Stomach (tissue), 9 donors: ENCODE measurements around the gene ERI3. TPM values are rescaled to one million over a fixed set of nuclear protein-coding genes. Genes with fewer than 3 reads are reported as not detected.

Experiments
- DNase-seq, 2 donors: peaks; one replicate each; pipeline versions ENCODE4 v3.0.0 to v3.0.0-alpha.2; 2013 to 2019
- H3K27ac ChIP-seq, 5 donors: fragments of 200-600 bp in 4 of 5; sonication (generic) in 4 of 5; one replicate each; pipeline ENCODE4 v1.5.1; 2013 to 2019; ENCODE audit warnings: mild to moderate bottlenecking in 1 of 5, moderate library complexity in 1 of 5
- H3K27me3 ChIP-seq, 3 donors: fragments of 200-600 bp; sonication (generic); one replicate each; pipeline ENCODE4 v1.5.1; 2017 to 2019; ENCODE audit warnings: mixed run types in 1 of 3
- H3K36me3 ChIP-seq, 4 donors: fragments of 200-600 bp; sonication (generic); 1 replicate in 3 of 4; 2 replicates in 1 of 4; pipeline ENCODE4 v1.5.1; 2016 to 2019
- H3K4me1 ChIP-seq, 4 donors: fragments of 200-600 bp; sonication (generic); one replicate each; pipeline ENCODE4 v1.5.1; 2016 to 2019
- H3K4me3 ChIP-seq, 4 donors: fragments of 200-600 bp; sonication (generic) in 3 of 4; one replicate each; pipeline ENCODE4 v1.5.1; 2016 to 2019; ENCODE audit warnings: mild to moderate bottlenecking in 1 of 4
- H3K9me3 ChIP-seq, 4 donors: fragments of 200-600 bp; sonication (generic); one replicate each; pipeline ENCODE4 v1.5.1; 2016 to 2019
- CTCF ChIP-seq, 7 experiments: fragments of 450-650 bp in 4 of 7; fragments of 200-600 bp in 3 of 7; sonication (generic) in 3 of 7; IDR thresholded peaks; one replicate each; pipeline ENCODE4 v1.5.1; 2016 to 2019; ENCODE audit warnings: antibody characterized with exemption in 7 of 7, control low read depth in 2 of 7, mild to moderate bottlenecking in 1 of 7
- EP300 ChIP-seq: sonication (generic); formaldehyde crosslinking; IDR thresholded peaks from one replicate; pipeline ENCODE4 v1.6.1; 2017; ENCODE audit warnings: antibody characterized with exemption
- POLR2A ChIP-seq, 4 donors: fragments of 450-650 bp; IDR thresholded peaks; one replicate each; pipeline ENCODE4 v1.6.1; 2016; ENCODE audit warnings: antibody characterized with exemption in 4 of 4, control low read depth in 2 of 4, mild to moderate bottlenecking in 1 of 4, moderate library complexity in 1 of 4
- POLR2AphosphoS5 ChIP-seq, 3 donors: sonication (generic); formaldehyde crosslinking; IDR thresholded peaks; one replicate each; pipeline ENCODE4 v1.6.1; 2016; ENCODE audit warnings: antibody characterized with exemption in 3 of 3
- WGBS, 5 donors: extraction: QIAGEN DNeasy Blood & Tissue Kit in 3 of 5; methylation state at CpG; one replicate each; pipeline versions ENCODE4 v1.1.5 to v1.1.7; 2013 to 2018; 5-methylcytosine and 5-hydroxymethylcytosine counted together
- intact Hi-C: fragments of 100-400 bp; cut with DNase I; formaldehyde crosslinking; loops from one replicate; pipeline ENCODE4 v1.15.1; 2023; ENCODE audit warnings: low total_unique reads
- polyA plus RNA-seq, 3 donors: library from polyadenylated mRNA; stranded (reverse); fragments of 200-250 nt; gene quantifications; one replicate each; pipeline ENCODE4 v1.2.3, GENCODE V29; 2013
- total RNA-seq, 5 donors: library from RNA; depleted of rRNA; stranded (reverse); fragments of >200 nt; gene quantifications; one replicate each; pipeline versions ENCODE4 v1.1.0 to v1.2.3, GENCODE V29; 2014 to 2016
- donor health status: healthy with polysubstance abuse.
- donor health status: Bipolar disorder and iron deficiency.
- donor health status: healthy.

The ERI3 gene
- total and polyA plus RNA-seq, 8 donors = 18.7 to 110 (median 30.1) TPM

GRCh38 chr1:44338136-44338535 lies 16.9 kb downstream of the ERI3 start:
- no peak for DNase-seq
- Histone ChIP-seq H3K27ac (no peak overlapping the region), H3K4me3 (no peak overlapping the region), H3K36me3 (peaks cover 9 to 68% (median 61%) of the 10 kb centered on the region in 4 donors), H3K4me1 (no peaks in the 10 kb centered on the region), H3K27me3 (no peaks in the 10 kb centered on the region), H3K9me3 (peaks cover 0 to 3% (median 0%) of the 10 kb centered on the region in 4 donors)
- WGBS, 5 donors = 92 to 100% (median 98%) methylated on average over 2 of the region's 2 CpGs
- TF ChIP-seq POLR2AphosphoS5 (IDR thresholded peaks at IDR 0.05) = no peak
- no peak for TF ChIP-seq CTCF (IDR thresholded peaks at IDR 0.05)
- TF ChIP-seq POLR2A (IDR thresholded peaks at IDR 0.05) = no peak
- TF ChIP-seq EP300 = no peak
- intact Hi-C loops = no loop called here

- no peak for DNase-seq
- no peak overlapping the region for H3K4me3 ChIP-seq
- peaks cover 0 to 3% (median 0%) of the 10 kb centered on the region in 4 donors for H3K9me3 ChIP-seq
- intact Hi-C loops = no loop called here
- H3K36me3 ChIP-seq = peaks cover 9 to 76% (median 74%) of the 10 kb centered on the region in 4 donors
- no peaks in the 10 kb centered on the region for H3K4me1 ChIP-seq
- 69 to 79% (median 77%) methylated on average over 3 of the region's 3 CpGs for WGBS, 5 donors
- no peak for TF ChIP-seq CTCF (IDR thresholded peaks at IDR 0.05)
- TF ChIP-seq POLR2AphosphoS5 (IDR thresholded peaks at IDR 0.05) = no peak
- TF ChIP-seq POLR2A (IDR thresholded peaks at IDR 0.05) = no peak
- no peak for TF ChIP-seq EP300
- H3K27ac ChIP-seq = no peak overlapping the region
- H3K27me3 ChIP-seq = no peaks in the 10 kb centered on the region
Measured at GRCh38 chr1:44336668-44337067, 18.4 kb downstream of the ERI3 start.

GRCh38 chr1:44334968-44335367 lies 20.1 kb downstream of the ERI3 start:
- Histone ChIP-seq H3K4me3 (no peak overlapping the region), H3K4me1 (no peaks in the 10 kb centered on the region), H3K36me3 (peaks cover 9 to 79% (median 74%) of the 10 kb centered on the region in 4 donors), H3K27ac (no peak overlapping the region), H3K27me3 (no peaks in the 10 kb centered on the region), H3K9me3 (peaks cover 0 to 3% (median 0%) of the 10 kb centered on the region in 4 donors)
- 91 to 97% (median 96%) methylated on average over 3 of the region's 3 CpGs for WGBS, 5 donors
- TF ChIP-seq EP300 (no peak), CTCF (IDR thresholded peaks at IDR 0.05) (no peak), POLR2A (IDR thresholded peaks at IDR 0.05) (no peak), POLR2AphosphoS5 (IDR thresholded peaks at IDR 0.05) (no peak)
- no peak for DNase-seq
- intact Hi-C loops = no loop called here

GRCh38 chr1:44333376-44333775 lies 21.7 kb downstream of the ERI3 start:
- H3K9me3 ChIP-seq = peaks cover 0 to 3% (median 0%) of the 10 kb centered on the region in 4 donors
- WGBS, 5 donors = 81 to 88% (median 86%) methylated on average over 6 of the region's 6 CpGs
- no peaks in the 10 kb centered on the region for H3K27me3 ChIP-seq
- H3K36me3 ChIP-seq = peaks cover 4 to 71% (median 66%) of the 10 kb centered on the region in 4 donors
- no peak overlapping the region for H3K4me3 ChIP-seq
- no peak for DNase-seq
- H3K4me1 ChIP-seq = peaks cover 1 to 6% (median 5%) of the 10 kb centered on the region in 4 donors
- no peak overlapping the region for H3K27ac ChIP-seq
- intact Hi-C loops = no loop called here
- TF ChIP-seq EP300 = no peak

GRCh38 chr1:44332505-44332904 lies 22.6 kb downstream of the ERI3 start:
- TF ChIP-seq CTCF (IDR thresholded peaks at IDR 0.05) = no peak
- no peak for TF ChIP-seq POLR2A (IDR thresholded peaks at IDR 0.05)
- TF ChIP-seq POLR2AphosphoS5 (IDR thresholded peaks at IDR 0.05) = no peak
- TF ChIP-seq EP300 = no peak
- Histone ChIP-seq H3K36me3 (peaks cover 4 to 63% (median 58%) of the 10 kb centered on the region in 4 donors), H3K27ac (no peak overlapping the region), H3K27me3 (no peaks in the 10 kb centered on the region), H3K4me1 (peaks cover 9 to 14% (median 13%) of the 10 kb centered on the region in 4 donors), H3K4me3 (no peak overlapping the region), H3K9me3 (no peaks in the 10 kb centered on the region)
- no peak for DNase-seq
- intact Hi-C loops = no loop called here
- WGBS, 5 donors = 94 to 99% (median 97%) methylated on average over 9 of the region's 9 CpGs
